ENCODE measurements around the gene HS3ST5. TPM values are rescaled to one million over a fixed set of nuclear protein-coding genes. Genes with fewer than 3 reads are reported as not detected.

HS3ST5 gene
- total and polyA plus RNA-seq, 2 donors (not counting 3 experiments of a cell fraction or from before 2014, with no cell fraction given), result not detected

DNA sequence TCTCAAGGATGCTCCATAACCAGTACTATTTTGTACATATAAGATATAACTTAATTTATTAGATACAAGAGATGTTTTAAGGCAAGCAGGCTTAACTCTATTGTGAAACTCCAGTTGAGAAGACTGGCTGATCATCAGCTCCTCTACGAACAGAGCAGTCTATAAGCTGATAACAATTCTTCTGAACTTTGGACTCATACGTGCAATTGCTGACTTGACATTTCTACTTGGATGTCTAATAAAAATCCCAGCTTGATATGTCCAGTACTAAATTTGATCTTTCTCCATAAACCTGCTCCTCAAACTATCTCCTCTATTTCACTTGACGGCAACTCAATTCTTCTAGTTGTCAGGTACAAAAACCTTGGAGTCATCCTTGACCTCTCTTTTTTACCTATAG, 141.9 kb downstream of the HS3ST5 start:
- H3K4me3 ChIP-seq (replicated peaks in 1 of 3; ENCODE audit: insufficient read depth in 1 of 3, low read depth in 1 of 3, low read length in 3 of 3), result no peak overlapping the region
- no peaks in the 10 kb centered on the region for H3K4me1 ChIP-seq (ENCODE audit: control insufficient read depth, extremely low read depth, insufficient read depth, low read length)
- no peak overlapping the region for H2AFZ ChIP-seq (ENCODE audit: low read depth, low read length)
- no peak for DNase-seq (ENCODE audit: low read depth, low spot score)
- CTCF ChIA-PET, result no interaction called here
- dilution Hi-C loops (cut with MboI; ENCODE audit: extremely low pct_ligation_motif_present, low sequenced_read_pairs), result no loop called here
- H3K4me2 ChIP-seq (ENCODE audit: insufficient read depth, low read length), result no peak overlapping the region
- no TSS peak for BruUV-seq (replicated peaks)
- intact Hi-C loops (cut with micrococcal nuclease), result no loop called here
- H4K20me1 ChIP-seq (replicated peaks; ENCODE audit: control insufficient read depth, extremely low read depth, insufficient read depth, low read length), result no peaks in the 10 kb centered on the region
- POLR2A ChIA-PET, result no interaction called here
- TF ChIP-seq MAX (IDR thresholded peaks at IDR 0.05; ENCODE audit: insufficient read depth, insufficient read length) (no peak), EZH2 (IDR thresholded peaks at IDR 0.05; ENCODE audit: borderline replicate concordance, low read depth, low read length, severe bottlenecking) (no peak), FOS (IDR thresholded peaks at IDR 0.05; ENCODE audit: borderline replicate concordance, insufficient read depth, low read length) (no peak), JUN (IDR thresholded peaks at IDR 0.05; ENCODE audit: borderline replicate concordance, insufficient read depth, insufficient read length, low read depth) (no peak), POLR2A (IDR thresholded peaks at IDR 0.05; ENCODE audit: low read depth, low read length) (no peak), CTCF (IDR thresholded peaks at IDR 0.05; ENCODE audit: extremely low read depth in 1 of 2, insufficient read depth in 1 of 2, low read depth in 1 of 2, low read length in 2 of 2) (no peak), POLR2AphosphoS5 (IDR thresholded peaks at IDR 0.05; ENCODE audit: insufficient read depth, low read depth, low read length) (no peak), MYC (IDR thresholded peaks at IDR 0.05; ENCODE audit: low read depth, low read length) (no peak), GATA2 (IDR thresholded peaks at IDR 0.05; ENCODE audit: insufficient read depth, insufficient read length, low read depth, low read length) (no peak)
- no peaks in the 10 kb centered on the region for H3K9me3 ChIP-seq (replicated peaks; ENCODE audit: control insufficient read depth, insufficient read depth, low read length)
- no peaks in the 10 kb centered on the region for H3K27me3 ChIP-seq (ENCODE audit: control insufficient read depth in 2 of 2, insufficient read depth in 2 of 2, low read length in 2 of 2)
- no peak overlapping the region for H3K9ac ChIP-seq (replicated peaks; ENCODE audit: extremely low read depth, insufficient read depth, low read length)
- no peaks in the 10 kb centered on the region for H3K36me3 ChIP-seq (ENCODE audit: control insufficient read depth in 2 of 2, extremely low read depth in 1 of 2, insufficient read depth in 2 of 2, low read length in 2 of 2)
- H3K27ac ChIP-seq (ENCODE audit: insufficient read depth, low read depth, low read length), result no peak overlapping the region
- FAIRE-seq, result no peak
- no peaks in the 10 kb centered on the region for H3K79me2 ChIP-seq (ENCODE audit: control insufficient read depth, insufficient read depth, low read length)
- no peaks in the 10 kb centered on the region for H3K9me1 ChIP-seq (replicated peaks; ENCODE audit: control insufficient read depth, extremely low read depth, insufficient read depth, low read length)
